ENCODE data around the gene VCP.
A peak's percentile ranks its signal among the peaks of the same experiment; 100 is the strongest.

VCP gene

DNA sequence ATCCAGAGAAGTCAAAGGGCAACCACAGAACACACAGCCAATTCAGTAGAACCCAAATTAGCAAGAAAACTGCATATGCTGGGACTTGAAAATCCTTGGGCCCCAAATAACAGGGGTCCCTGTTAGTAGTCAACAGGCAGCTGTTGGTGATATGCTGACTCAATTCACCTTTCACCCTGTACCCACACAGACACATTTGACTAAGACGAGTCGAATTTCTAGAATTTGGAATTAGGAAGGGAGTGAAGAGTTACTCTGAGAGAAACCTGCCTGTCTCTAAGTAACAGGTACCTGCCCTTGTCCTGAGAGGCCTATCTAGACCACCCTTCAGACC is 821 bp upstream of the VCP start:
- H3K4me3 ChIP-seq (ENCODE audit: low read depth, low read length): no peak overlapping the region

DNA sequence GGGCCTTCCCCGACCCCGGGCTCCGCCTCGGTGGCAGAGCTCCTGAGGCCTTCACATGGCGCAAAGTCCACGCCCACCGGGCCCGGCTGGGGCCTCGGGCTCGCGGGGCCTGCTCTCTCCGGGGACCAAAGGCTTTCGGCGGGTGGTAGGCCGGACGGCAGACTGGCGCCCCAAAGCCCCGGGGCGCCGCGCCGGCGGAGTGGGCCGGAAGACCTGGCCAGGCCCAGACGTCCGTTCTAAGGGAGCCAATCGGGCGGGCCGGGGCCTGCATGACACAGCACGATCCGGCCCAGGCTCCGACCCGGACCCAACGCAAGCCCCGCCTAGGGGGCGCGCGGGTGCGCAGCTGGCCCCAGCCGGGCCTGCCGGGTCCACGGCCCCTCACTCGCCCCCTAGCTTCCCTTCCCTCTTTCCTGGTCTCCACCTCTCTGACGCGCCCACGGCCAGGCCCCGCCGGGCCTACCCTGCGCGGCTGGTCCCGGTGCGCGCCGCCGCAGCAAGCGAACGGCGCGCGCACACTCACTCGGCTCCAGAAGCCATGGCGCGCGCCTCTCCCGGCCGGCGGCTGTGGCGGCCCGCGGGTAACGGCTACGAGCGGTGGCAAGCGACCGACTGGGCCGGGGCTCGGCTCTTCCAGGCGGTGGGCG is 488 bp downstream of the VCP start:
- in situ Hi-C loops (cut with HindIII; ENCODE audit: low pct_ligation_motif_present, low sequenced_read_pairs): no loop called here
- DNase-seq: peak; percentile 71
- Histone ChIP-seq H3K4me3 (ENCODE audit: low read depth, low read length) (peak overlapping the region; percentile 90), H3K27me3 (replicated peaks) (no peaks in the 10 kb centered on the region), H3K36me3 (replicated peaks) (peaks cover 19% of the 10 kb centered on the region), H3K27ac (peak overlapping the region; percentile 97)
- TF ChIP-seq, protein P1, sequence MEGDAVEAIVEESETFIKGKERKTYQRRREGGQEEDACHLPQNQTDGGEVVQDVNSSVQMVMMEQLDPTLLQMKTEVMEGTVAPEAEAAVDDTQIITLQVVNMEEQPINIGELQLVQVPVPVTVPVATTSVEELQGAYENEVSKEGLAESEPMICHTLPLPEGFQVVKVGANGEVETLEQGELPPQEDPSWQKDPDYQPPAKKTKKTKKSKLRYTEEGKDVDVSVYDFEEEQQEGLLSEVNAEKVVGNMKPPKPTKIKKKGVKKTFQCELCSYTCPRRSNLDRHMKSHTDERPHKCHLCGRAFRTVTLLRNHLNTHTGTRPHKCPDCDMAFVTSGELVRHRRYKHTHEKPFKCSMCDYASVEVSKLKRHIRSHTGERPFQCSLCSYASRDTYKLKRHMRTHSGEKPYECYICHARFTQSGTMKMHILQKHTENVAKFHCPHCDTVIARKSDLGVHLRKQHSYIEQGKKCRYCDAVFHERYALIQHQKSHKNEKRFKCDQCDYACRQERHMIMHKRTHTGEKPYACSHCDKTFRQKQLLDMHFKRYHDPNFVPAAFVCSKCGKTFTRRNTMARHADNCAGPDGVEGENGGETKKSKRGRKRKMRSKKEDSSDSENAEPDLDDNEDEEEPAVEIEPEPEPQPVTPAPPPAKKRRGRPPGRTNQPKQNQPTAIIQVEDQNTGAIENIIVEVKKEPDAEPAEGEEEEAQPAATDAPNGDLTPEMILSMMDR (IDR thresholded peaks at IDR 0.05; ENCODE audit: low read depth, low read length, missing control alignments): peak; percentile 11

More for the DNA sequence above, 821 bp upstream of the VCP start:
- Histone ChIP-seq H3K27me3 (replicated peaks) (no peaks in the 10 kb centered on the region), H3K27ac (peak overlapping the region; percentile 53), H3K36me3 (replicated peaks) (peaks cover 6% of the 10 kb centered on the region)
- TF ChIP-seq, protein P1 (IDR thresholded peaks at IDR 0.05; ENCODE audit: low read depth, low read length, missing control alignments): no peak
- no peak for DNase-seq
- in situ Hi-C loops (cut with HindIII; ENCODE audit: low pct_ligation_motif_present, low sequenced_read_pairs): no loop called here

DNA sequence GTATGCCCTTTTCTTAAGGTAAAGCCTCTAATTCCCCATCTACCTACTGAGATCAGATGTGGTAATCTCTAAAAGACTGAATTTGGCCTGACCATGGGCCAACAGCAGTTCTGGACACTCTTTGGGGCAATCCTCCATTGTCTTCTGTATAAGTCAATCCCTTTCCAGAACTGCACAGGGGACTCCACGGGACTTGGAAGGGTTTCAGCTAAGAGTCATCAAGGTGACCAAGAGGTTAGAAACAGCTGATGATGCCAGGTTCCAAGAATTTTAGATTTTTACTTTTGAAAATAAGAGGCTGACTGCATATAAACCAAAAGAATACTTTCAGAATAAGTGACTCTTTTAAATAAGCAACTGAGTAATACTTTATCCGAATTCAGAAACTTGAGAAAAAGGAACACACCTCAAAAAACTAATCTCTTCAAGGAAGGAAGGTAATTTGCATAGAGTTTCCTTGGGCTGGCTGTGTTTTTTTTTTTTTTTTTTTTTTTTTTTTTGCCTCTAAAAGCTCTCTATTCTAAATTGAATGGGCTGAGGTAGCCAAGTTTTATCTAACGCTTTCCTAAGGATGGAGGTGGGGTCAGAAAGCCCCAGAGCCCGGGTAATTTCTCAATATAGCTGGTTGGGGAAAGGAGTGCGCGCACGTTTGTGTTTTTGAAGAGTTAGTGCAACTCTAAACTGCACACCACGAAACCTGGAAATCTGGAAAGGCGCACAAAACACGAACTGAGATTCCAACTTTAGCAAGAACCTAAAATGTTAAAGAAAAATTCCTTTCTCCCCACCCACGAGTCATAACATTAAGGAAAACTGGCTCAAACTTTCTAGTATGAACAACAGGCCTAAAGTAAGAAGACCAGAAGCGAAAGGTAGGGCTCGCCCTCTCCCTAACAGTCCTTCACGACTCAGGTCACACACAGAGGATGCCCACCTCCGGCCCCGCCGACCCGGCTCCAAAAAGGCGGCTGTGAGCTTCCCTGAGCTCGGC is 1.3 kb downstream of the VCP start:
- in situ Hi-C loops (cut with HindIII; ENCODE audit: low pct_ligation_motif_present, low sequenced_read_pairs): no loop called here
- Histone ChIP-seq H3K36me3 (replicated peaks) (peaks cover 26% of the 10 kb centered on the region), H3K4me3 (ENCODE audit: low read depth, low read length) (peak overlapping the region; percentile 90), H3K27me3 (replicated peaks) (no peaks in the 10 kb centered on the region), H3K27ac (peak overlapping the region; percentile 97)
- DNase-seq: peak; percentile 9
- TF ChIP-seq, protein P1 (IDR thresholded peaks at IDR 0.05; ENCODE audit: low read depth, low read length, missing control alignments): no peak

DNA sequence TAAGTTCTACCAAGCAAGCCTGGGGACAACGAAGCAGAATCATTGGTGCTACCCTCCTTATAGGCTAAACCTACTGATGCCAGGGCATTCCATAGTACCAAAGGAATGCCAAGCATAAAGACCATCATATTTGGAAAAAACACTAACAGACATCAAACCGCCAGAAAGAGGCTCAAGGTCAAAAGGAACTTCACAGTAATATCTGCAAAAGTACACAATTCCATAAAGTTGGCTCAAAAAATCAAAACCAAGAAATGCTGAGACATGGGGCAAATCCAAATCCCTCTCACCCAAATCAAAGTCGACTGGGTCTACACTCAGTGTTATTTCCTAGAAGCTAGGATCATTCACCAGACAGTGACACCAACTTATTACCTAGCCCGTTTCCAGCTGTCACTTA is 3.4 kb downstream of the VCP start:
- Histone ChIP-seq H3K36me3 (replicated peaks) (peaks cover 47% of the 10 kb centered on the region), H3K27ac (no peak overlapping the region), H3K4me3 (ENCODE audit: low read depth, low read length) (no peak overlapping the region), H3K27me3 (replicated peaks) (no peaks in the 10 kb centered on the region)
- TF ChIP-seq, protein P1 (IDR thresholded peaks at IDR 0.05; ENCODE audit: low read depth, low read length, missing control alignments): no peak
- in situ Hi-C loops (cut with HindIII; ENCODE audit: low pct_ligation_motif_present, low sequenced_read_pairs): no loop called here
- no peak for DNase-seq

DNA sequence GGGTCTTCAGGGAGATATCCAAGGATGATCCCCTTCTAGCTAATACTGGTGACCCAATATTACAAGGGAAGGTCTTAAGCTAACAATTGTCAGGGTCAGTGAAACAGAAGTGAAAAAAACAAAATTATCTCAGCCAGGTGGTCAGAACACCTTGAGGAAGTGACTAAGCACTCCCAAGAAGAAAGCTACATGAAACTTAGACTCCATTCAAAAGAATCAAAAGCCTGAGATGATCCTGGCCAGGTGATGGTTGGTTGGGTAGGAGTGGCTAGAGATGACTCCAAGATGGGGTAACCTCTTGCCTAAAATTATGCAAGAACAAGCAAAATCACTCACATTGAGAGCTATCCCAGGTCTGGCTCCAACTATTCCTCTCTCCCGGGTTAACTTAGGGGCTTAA is 5.4 kb downstream of the VCP start:
- Histone ChIP-seq H3K27ac (no peak overlapping the region), H3K4me3 (ENCODE audit: low read depth, low read length) (no peak overlapping the region), H3K36me3 (replicated peaks) (peaks cover 66% of the 10 kb centered on the region), H3K27me3 (replicated peaks) (no peaks in the 10 kb centered on the region)
- TF ChIP-seq, protein P1 (IDR thresholded peaks at IDR 0.05; ENCODE audit: low read depth, low read length, missing control alignments): no peak
- in situ Hi-C loops (cut with HindIII; ENCODE audit: low pct_ligation_motif_present, low sequenced_read_pairs): no loop called here
- no peak for DNase-seq
